Parathyroid adenoma (tissue), 2 donors: ENCODE results near the gene PHYHIPL.

Experiments
- H2AFZ ChIP-seq: fragments of 300-600 bp; sonication (generic); one replicate; pipeline ENCODE4 v1.7.0; 2017; ENCODE audit warnings: antibody characterized with exemption, mild to moderate bottlenecking
- H3K27ac ChIP-seq: fragments of 300-600 bp; sonication (generic); one replicate; pipeline ENCODE4 v1.7.0; 2017
- H3K27me3 ChIP-seq: fragments of 300-600 bp; sonication (generic); one replicate; pipeline ENCODE4 v1.7.0; 2017; ENCODE audit warnings: low read length; ENCODE audit not compliant: control insufficient read depth, insufficient read depth
- H3K36me3 ChIP-seq: fragments of 300-600 bp; sonication (generic); one replicate; pipeline ENCODE4 v1.7.0; 2017; ENCODE audit warnings: low read length; ENCODE audit not compliant: control insufficient read depth, insufficient read depth
- H3K4me1 ChIP-seq: fragments of 300-600 bp; sonication (generic); one replicate; pipeline ENCODE4 v1.7.0; 2017; ENCODE audit warnings: control low read depth
- H3K4me2 ChIP-seq: fragments of 300-600 bp; sonication (generic); one replicate; pipeline ENCODE4 v1.7.0; 2017; ENCODE audit warnings: low read length
- H3K4me3 ChIP-seq: fragments of 300-600 bp; sonication (generic); one replicate; pipeline ENCODE4 v1.7.0; 2017; ENCODE audit warnings: low read depth, low read length
- H3K79me2 ChIP-seq: fragments of 300-600 bp; sonication (generic); one replicate; pipeline ENCODE4 v1.7.0; 2017; ENCODE audit warnings: control low read depth
- H3K9ac ChIP-seq: fragments of 300-600 bp; sonication (generic); one replicate; pipeline ENCODE4 v1.7.0; 2017; ENCODE audit warnings: mild to moderate bottlenecking
- H3K9me3 ChIP-seq: fragments of 300-600 bp; sonication (generic); one replicate; pipeline ENCODE4 v1.7.0; 2017; ENCODE audit warnings: low read length; ENCODE audit not compliant: control insufficient read depth
- TF ChIP-seq, protein P1 (sequence below): fragments of 300-600 bp; sonication (generic); IDR thresholded peaks from one replicate; pipeline ENCODE4 v1.7.0; 2017; ENCODE audit warnings: antibody characterized with exemption, mild to moderate bottlenecking
- donor health status: primary hyperparathyroidism.

The PHYHIPL gene

DNA sequence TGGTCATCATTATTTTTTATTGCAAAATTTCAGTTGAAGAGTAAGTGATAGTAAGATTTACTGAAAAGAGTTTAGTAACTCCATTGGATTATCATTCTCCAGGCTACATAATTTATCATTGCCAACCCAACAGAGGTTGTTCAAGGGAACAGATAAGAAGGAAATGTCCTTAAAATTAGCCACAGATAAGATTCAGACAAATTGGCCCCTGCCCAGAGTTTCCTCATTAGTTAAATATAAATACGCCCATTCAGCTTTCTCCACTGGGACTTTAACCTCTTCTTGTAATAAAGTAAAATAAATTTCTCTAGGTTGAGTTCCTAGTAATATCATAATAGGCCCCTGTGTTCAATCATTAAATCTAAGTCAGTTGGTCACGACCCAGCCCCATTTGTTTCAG lies 27.7 kb upstream of the PHYHIPL start:
- Histone ChIP-seq H3K4me2 (no peak overlapping the region), H3K79me2 (no peaks in the 10 kb centered on the region), H3K36me3 (no peaks in the 10 kb centered on the region), H3K9ac (no peak overlapping the region), H3K27me3 (no peaks in the 10 kb centered on the region), H2AFZ (no peak overlapping the region), H3K4me3 (no peak overlapping the region), H3K27ac (no peak overlapping the region), H3K9me3 (no peaks in the 10 kb centered on the region), H3K4me1 (no peaks in the 10 kb centered on the region)
- TF ChIP-seq, protein P1, sequence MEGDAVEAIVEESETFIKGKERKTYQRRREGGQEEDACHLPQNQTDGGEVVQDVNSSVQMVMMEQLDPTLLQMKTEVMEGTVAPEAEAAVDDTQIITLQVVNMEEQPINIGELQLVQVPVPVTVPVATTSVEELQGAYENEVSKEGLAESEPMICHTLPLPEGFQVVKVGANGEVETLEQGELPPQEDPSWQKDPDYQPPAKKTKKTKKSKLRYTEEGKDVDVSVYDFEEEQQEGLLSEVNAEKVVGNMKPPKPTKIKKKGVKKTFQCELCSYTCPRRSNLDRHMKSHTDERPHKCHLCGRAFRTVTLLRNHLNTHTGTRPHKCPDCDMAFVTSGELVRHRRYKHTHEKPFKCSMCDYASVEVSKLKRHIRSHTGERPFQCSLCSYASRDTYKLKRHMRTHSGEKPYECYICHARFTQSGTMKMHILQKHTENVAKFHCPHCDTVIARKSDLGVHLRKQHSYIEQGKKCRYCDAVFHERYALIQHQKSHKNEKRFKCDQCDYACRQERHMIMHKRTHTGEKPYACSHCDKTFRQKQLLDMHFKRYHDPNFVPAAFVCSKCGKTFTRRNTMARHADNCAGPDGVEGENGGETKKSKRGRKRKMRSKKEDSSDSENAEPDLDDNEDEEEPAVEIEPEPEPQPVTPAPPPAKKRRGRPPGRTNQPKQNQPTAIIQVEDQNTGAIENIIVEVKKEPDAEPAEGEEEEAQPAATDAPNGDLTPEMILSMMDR: no peak

DNA sequence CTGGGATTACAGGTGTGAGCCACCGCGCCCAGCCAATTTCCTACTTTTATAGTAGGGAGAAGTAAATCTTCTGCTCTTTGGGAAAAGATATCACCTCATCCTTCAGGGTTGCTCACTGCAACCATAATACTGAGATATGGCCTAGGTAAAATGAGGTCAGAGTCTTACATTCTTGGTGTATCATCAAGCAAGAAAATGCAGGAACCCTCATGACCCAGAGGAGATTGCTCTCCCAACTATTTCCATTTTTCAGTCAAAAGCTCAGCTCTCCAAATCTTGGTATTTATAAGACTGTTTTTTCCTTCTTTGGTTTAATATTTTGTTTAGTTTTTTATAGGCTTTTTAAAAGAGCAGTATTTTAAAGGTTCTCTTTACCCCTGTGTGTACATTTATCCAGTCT lies 20.9 kb upstream of the PHYHIPL start:
- Histone ChIP-seq H3K4me2 (no peak overlapping the region), H3K9ac (no peak overlapping the region), H3K9me3 (no peaks in the 10 kb centered on the region), H3K36me3 (no peaks in the 10 kb centered on the region), H3K27ac (no peak overlapping the region), H3K4me3 (no peak overlapping the region), H2AFZ (no peak overlapping the region), H3K27me3 (no peaks in the 10 kb centered on the region), H3K79me2 (no peaks in the 10 kb centered on the region), H3K4me1 (no peaks in the 10 kb centered on the region)
- TF ChIP-seq, protein P1: no peak

DNA sequence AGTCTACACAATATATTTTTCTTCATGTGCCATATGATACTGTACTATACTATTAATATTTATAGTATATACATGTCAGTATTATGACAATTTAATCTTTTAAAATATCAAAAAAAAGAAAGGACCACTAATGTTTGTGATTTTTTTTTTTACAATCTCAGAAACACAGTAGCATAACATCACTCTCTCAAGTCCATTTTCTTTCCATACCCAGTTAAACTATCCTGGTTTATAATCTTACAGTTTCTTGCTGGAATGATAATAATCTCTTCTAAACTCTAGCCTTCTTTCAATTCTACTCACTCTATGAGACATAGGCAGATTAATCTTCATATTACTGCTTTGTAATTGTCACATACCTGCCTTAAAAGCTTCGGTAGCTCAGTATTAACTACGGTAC lies 8.9 kb upstream of the PHYHIPL start:
- Histone ChIP-seq H3K4me2 (no peak overlapping the region), H2AFZ (no peak overlapping the region), H3K9me3 (no peaks in the 10 kb centered on the region), H3K9ac (no peak overlapping the region), H3K79me2 (no peaks in the 10 kb centered on the region), H3K36me3 (no peaks in the 10 kb centered on the region), H3K27me3 (no peaks in the 10 kb centered on the region), H3K4me1 (no peaks in the 10 kb centered on the region), H3K27ac (no peak overlapping the region), H3K4me3 (no peak overlapping the region)
- TF ChIP-seq, protein P1: no peak

DNA sequence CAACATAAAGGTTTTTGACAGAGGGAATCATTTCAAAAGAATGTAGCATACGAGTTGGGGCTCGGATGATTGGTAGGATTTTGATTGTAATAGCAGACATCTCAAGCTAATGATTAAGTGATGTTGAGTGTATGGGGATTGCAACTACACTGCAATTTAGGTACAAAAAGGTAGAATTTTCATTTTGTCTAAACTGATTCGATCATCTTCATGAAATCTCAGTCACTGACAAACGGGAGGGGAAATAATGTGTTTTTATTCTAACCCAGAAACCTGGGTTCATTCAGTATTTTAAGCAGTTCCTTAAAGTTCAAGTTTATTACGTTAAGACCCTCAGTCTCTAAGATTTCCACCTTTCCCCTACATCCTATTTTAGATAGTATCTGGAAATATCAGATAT lies 3.9 kb upstream of the PHYHIPL start:
- no peaks in the 10 kb centered on the region for H3K79me2 ChIP-seq
- no peak overlapping the region for H3K4me3 ChIP-seq
- TF ChIP-seq, protein P1: no peak
- no peak overlapping the region for H2AFZ ChIP-seq
- no peaks in the 10 kb centered on the region for H3K9me3 ChIP-seq
- H3K36me3 ChIP-seq: no peaks in the 10 kb centered on the region
- H3K27me3 ChIP-seq: no peaks in the 10 kb centered on the region
- no peak overlapping the region for H3K4me2 ChIP-seq
- H3K4me1 ChIP-seq: no peaks in the 10 kb centered on the region
- H3K27ac ChIP-seq: no peak overlapping the region
- H3K9ac ChIP-seq: no peak overlapping the region

DNA sequence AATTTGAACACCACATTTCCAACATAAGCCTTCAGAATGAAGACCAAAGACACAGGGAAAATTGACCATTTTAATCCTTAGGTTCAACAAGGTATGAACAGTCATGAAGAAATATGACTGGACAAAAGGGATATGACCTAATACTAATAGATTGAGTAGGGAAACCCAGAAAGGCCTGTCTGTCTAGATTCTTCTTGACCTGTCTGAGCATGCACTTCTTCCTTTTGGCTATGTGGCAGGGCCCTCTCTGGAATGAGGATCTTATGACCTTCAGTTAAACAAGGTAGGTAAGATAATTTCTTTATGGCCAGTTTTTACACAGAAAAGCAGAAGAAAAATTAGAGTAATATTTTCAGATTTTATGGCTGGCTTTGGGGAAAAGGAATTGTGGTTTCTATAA lies 3.0 kb upstream of the PHYHIPL start:
- Histone ChIP-seq H3K27me3 (no peaks in the 10 kb centered on the region), H3K4me1 (no peaks in the 10 kb centered on the region), H3K9me3 (no peaks in the 10 kb centered on the region), H3K4me3 (no peak overlapping the region), H3K9ac (no peak overlapping the region), H3K36me3 (no peaks in the 10 kb centered on the region), H3K79me2 (no peaks in the 10 kb centered on the region), H3K27ac (no peak overlapping the region), H3K4me2 (no peak overlapping the region), H2AFZ (no peak overlapping the region)
- TF ChIP-seq, protein P1: no peak
